Loucy (cell line): ENCODE results near the gene BCL2L13.

Experiments
- H2AFZ ChIP-seq: fragments of 200-600 bp; sonication (generic); 2 replicates; pipeline ENCODE4 v1.6.0; 2016; ENCODE audit warnings: antibody characterized with exemption, mild to moderate bottlenecking, low read length, moderate library complexity
- H3F3A ChIP-seq: fragments of 200-600 bp; 2 replicates; pipeline ENCODE4 v1.6.0; 2016; ENCODE audit warnings: antibody characterized with exemption, low read depth, mild to moderate bottlenecking
- H3K27me3 ChIP-seq: fragments of 200-600 bp; sonication (generic); 2 replicates; pipeline ENCODE4 v1.6.1; 2014; ENCODE audit warnings: low read length, mild to moderate bottlenecking; ENCODE audit not compliant: insufficient read depth, poor library complexity, severe bottlenecking
- H3K36me3 ChIP-seq: fragments of 200-600 bp; sonication (generic); 2 replicates; pipeline ENCODE4 v1.6.1; 2016; ENCODE audit warnings: low read length; ENCODE audit not compliant: insufficient read depth
- H3K4me1 ChIP-seq: fragments of 200-600 bp; sonication (generic); 2 replicates; pipeline ENCODE4 v1.5.1; 2014; ENCODE audit warnings: low read length, mild to moderate bottlenecking; ENCODE audit not compliant: insufficient read depth, poor library complexity, severe bottlenecking
- H3K4me2 ChIP-seq: fragments of 200-600 bp; sonication (generic); 2 replicates; pipeline ENCODE4 v1.6.0; 2014; ENCODE audit warnings: antibody characterized with exemption, low read length, low read depth, mild to moderate bottlenecking; ENCODE audit not compliant: poor library complexity, severe bottlenecking
- H3K4me3 ChIP-seq: fragments of 200-600 bp; sonication (generic); 2 replicates; pipeline ENCODE4 v1.5.1; 2014; ENCODE audit warnings: low read length, mild to moderate bottlenecking, mixed read lengths; ENCODE audit not compliant: poor library complexity, severe bottlenecking
- H3K79me2 ChIP-seq: fragments of 200-600 bp; sonication (generic); 2 replicates; pipeline ENCODE4 v1.6.1; 2014; ENCODE audit warnings: low read length; ENCODE audit not compliant: insufficient read depth
- H3K9ac ChIP-seq: fragments of 200-600 bp; sonication (generic); 2 replicates; pipeline ENCODE4 v1.6.0; 2014; ENCODE audit warnings: mild to moderate bottlenecking, low read depth, low read length, moderate library complexity; ENCODE audit not compliant: poor library complexity, severe bottlenecking
- H3K9me2 ChIP-seq: fragments of 200-600 bp; sonication (generic); replicated peaks from 2 replicates; pipeline ENCODE4 v1.6.1; 2016; ENCODE audit warnings: low read depth, low read length, mixed read lengths
- H3K9me3 ChIP-seq: fragments of 200-600 bp; sonication (generic); 2 replicates; pipeline ENCODE4 v1.6.1; 2014; ENCODE audit warnings: mild to moderate bottlenecking, antibody characterized with exemption, low read length, low read depth; ENCODE audit not compliant: insufficient read depth
- H4K20me1 ChIP-seq: fragments of 200-600 bp; sonication (generic); 2 replicates; pipeline ENCODE4 v1.6.0; 2014; ENCODE audit warnings: antibody characterized with exemption, low read length, mild to moderate bottlenecking; ENCODE audit not compliant: insufficient read depth, poor library complexity, severe bottlenecking
- CTCF ChIP-seq: fragments of 200-600 bp; sonication (generic); conservative IDR thresholded peaks from 2 replicates; pipeline ENCODE4 v1.5.1; 2014; ENCODE audit warnings: mild to moderate bottlenecking, antibody characterized with exemption, low read length
- EZH2phosphoT487 ChIP-seq: fragments of 200-600 bp; IDR thresholded peaks from 2 replicates; pipeline ENCODE4 v1.6.1; 2018; ENCODE audit warnings: antibody characterized with exemption, mild to moderate bottlenecking, moderate library complexity, borderline replicate concordance

BCL2L13 gene

GRCh38 chr22:17613280-17613679, 25.3 kb upstream of the BCL2L13 start:
- Histone ChIP-seq H2AFZ (no peak overlapping the region), H3K4me3 (no peak overlapping the region), H3K27me3 (no peaks in the 10 kb centered on the region), H3K4me1 (no peaks in the 10 kb centered on the region), H3K79me2 (no peaks in the 10 kb centered on the region), H3K36me3 (peaks cover 32% of the 10 kb centered on the region; the same call in 1 of the 2 replicates), H4K20me1 (no peaks in the 10 kb centered on the region), H3K9me3 (no peaks in the 10 kb centered on the region), H3K9ac (no peak overlapping the region), H3F3A (no peaks in the 10 kb centered on the region), H3K9me2 (no peaks in the 10 kb centered on the region), H3K4me2 (no peak overlapping the region)
- TF ChIP-seq EZH2phosphoT487 = no peak
- TF ChIP-seq CTCF = no peak

- Histone ChIP-seq H3F3A (no peaks in the 10 kb centered on the region), H3K4me2 (peak overlapping the region; percentile 92), H3K9ac (peak overlapping the region; percentile 86), H3K9me3 (no peaks in the 10 kb centered on the region), H3K36me3 (no peaks in the 10 kb centered on the region), H4K20me1 (peaks cover 13% of the 10 kb centered on the region), H3K4me1 (peaks cover 8% of the 10 kb centered on the region), H3K79me2 (peaks cover 53% of the 10 kb centered on the region), H3K9me2 (no peaks in the 10 kb centered on the region), H2AFZ (no peak overlapping the region), H3K27me3 (no peaks in the 10 kb centered on the region), H3K4me3 (peak overlapping the region; percentile 99)
- TF ChIP-seq EZH2phosphoT487 (no peak), CTCF (no peak)
These were observed 10.6 kb upstream of the BCL2L13 start for GRCh38 chr22:17627961-17628405.

GRCh38 chr22:17628406-17629172, 10.0 kb upstream of the BCL2L13 start, which contains the start of gene ATP6V1E1:
ATP6V1E1 (minus strand) TSS chr22:17628749; CDS start chr22:17628635, 114 bp downstream.
- Histone ChIP-seq H3K36me3 (no peaks in the 10 kb centered on the region), H3K9me2 (no peaks in the 10 kb centered on the region), H3K27me3 (no peaks in the 10 kb centered on the region), H3K79me2 (peaks cover 50% of the 10 kb centered on the region), H3F3A (no peaks in the 10 kb centered on the region), H2AFZ (peak within 1 kb of the TSS; percentile 96), H3K9ac (peak within 1 kb of the TSS; percentile 86), H4K20me1 (peaks cover 13% of the 10 kb centered on the region), H3K4me2 (peak within 1 kb of the TSS; percentile 92), H3K4me1 (peaks cover 8% of the 10 kb centered on the region), H3K9me3 (no peaks in the 10 kb centered on the region), H3K4me3 (peak within 1 kb of the TSS; percentile 99)
- no peak for TF ChIP-seq EZH2phosphoT487
- no peak for TF ChIP-seq CTCF
